Chondrocyte (in vitro differentiated cells): Measurements from ENCODE around the gene PSMD9. TPM values are rescaled to one million over a fixed set of nuclear protein-coding genes. Genes with fewer than 3 reads are reported as not detected.
"Not testable (repeated sequence)": the region's sequence is repeated elsewhere in the genome, so short reads cannot be mapped to it uniquely, and the experiment has no call there.

Experiments used
- DNase-seq: peaks from one replicate; pipeline ENCODE4 v3.0.0; 2021; ENCODE audit warnings: mixed read lengths, low spot score
- H3K27ac Mint-ChIP-seq: one replicate; pipeline ENCODE4 v1.8.0; 2021; ENCODE audit warnings: mild to moderate bottlenecking, moderate library complexity, mixed read lengths; ENCODE audit not compliant: unreplicated experiment
- H3K27me3 Mint-ChIP-seq: 2 replicates; pipeline ENCODE4 v1.8.0; 2021; ENCODE audit warnings: low read depth, mixed read lengths
- H3K36me3 Mint-ChIP-seq: 2 replicates; pipeline ENCODE4 v1.8.0; 2021; ENCODE audit warnings: low read depth, mixed read lengths
- H3K4me1 Mint-ChIP-seq: 2 replicates; pipeline ENCODE4 v1.8.0; 2021; ENCODE audit warnings: low read depth, mild to moderate bottlenecking, mixed read lengths
- H3K4me3 Mint-ChIP-seq: one replicate; pipeline ENCODE4 v1.8.0; 2021; ENCODE audit warnings: mild to moderate bottlenecking, moderate library complexity, mixed read lengths; ENCODE audit not compliant: unreplicated experiment
- H3K9me3 Mint-ChIP-seq: 2 replicates; pipeline ENCODE4 v1.8.0; 2021; ENCODE audit warnings: low read depth, mixed read lengths
- total RNA-seq: library from RNA; stranded (reverse); gene quantifications from 3 replicates; pipeline ENCODE4 v1.2.1, GENCODE V29; 2021
- TF ChIP-seq, protein P1 (sequence below): fragments of 200-600 bp; sonication (generic); IDR thresholded peaks from 2 replicates; pipeline ENCODE4 v1.5.0; 2021; ENCODE audit warnings: antibody characterized with exemption, mild to moderate bottlenecking, moderate library complexity

Gene PSMD9
- total RNA-seq, 1 donor from 2014 or later, result 53.5 TPM

GRCh38 chr12:121845701-121846100 is 42.9 kb upstream of the PSMD9 start:
- Mint-ChIP-seq H3K27ac (no peak overlapping the region), H3K4me3 (no peak overlapping the region), H3K36me3 (no peaks in the 10 kb centered on the region), H3K27me3 (no peaks in the 10 kb centered on the region), H3K9me3 (no peaks in the 10 kb centered on the region), H3K4me1 (no peaks in the 10 kb centered on the region)
- no peak for DNase-seq
- TF ChIP-seq, protein P1, sequence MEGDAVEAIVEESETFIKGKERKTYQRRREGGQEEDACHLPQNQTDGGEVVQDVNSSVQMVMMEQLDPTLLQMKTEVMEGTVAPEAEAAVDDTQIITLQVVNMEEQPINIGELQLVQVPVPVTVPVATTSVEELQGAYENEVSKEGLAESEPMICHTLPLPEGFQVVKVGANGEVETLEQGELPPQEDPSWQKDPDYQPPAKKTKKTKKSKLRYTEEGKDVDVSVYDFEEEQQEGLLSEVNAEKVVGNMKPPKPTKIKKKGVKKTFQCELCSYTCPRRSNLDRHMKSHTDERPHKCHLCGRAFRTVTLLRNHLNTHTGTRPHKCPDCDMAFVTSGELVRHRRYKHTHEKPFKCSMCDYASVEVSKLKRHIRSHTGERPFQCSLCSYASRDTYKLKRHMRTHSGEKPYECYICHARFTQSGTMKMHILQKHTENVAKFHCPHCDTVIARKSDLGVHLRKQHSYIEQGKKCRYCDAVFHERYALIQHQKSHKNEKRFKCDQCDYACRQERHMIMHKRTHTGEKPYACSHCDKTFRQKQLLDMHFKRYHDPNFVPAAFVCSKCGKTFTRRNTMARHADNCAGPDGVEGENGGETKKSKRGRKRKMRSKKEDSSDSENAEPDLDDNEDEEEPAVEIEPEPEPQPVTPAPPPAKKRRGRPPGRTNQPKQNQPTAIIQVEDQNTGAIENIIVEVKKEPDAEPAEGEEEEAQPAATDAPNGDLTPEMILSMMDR, result no peak

DNA sequence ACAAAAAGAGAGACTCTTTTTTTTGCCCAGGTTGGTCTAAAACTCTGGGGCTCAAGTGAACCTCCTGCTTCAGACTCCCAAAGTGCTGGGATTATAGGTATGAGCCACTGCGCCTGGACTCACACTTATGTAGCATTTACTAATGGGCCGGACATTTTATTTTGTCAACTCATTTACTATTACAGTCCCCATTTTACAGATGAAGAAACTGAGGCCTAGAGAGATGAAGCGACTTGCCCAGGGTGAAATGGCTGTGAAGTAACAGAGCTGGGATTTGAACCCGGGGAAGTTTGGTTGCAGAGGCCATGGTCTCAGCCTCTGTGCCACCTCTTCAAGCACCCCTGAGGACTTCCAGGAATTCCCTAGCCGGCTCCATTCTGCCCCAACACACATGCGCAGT is 39.4 kb upstream of the PSMD9 start:
- DNase-seq, result no peak
- H3K27me3 Mint-ChIP-seq, result no peaks in the 10 kb centered on the region
- no peaks in the 10 kb centered on the region for H3K4me1 Mint-ChIP-seq
- no peak overlapping the region for H3K27ac Mint-ChIP-seq
- no peak overlapping the region for H3K4me3 Mint-ChIP-seq
- H3K9me3 Mint-ChIP-seq, result no peaks in the 10 kb centered on the region
- no peaks in the 10 kb centered on the region for H3K36me3 Mint-ChIP-seq
- TF ChIP-seq, protein P1, result no peak

GRCh38 chr12:121849665-121850064 is 38.9 kb upstream of the PSMD9 start:
- H3K27me3 Mint-ChIP-seq, result no peaks in the 10 kb centered on the region
- TF ChIP-seq, protein P1, result no peak
- H3K4me3 Mint-ChIP-seq, result no peak overlapping the region

GRCh38 chr12:121852392-121852791 is 36.2 kb upstream of the PSMD9 start:
- not testable (repeated sequence) for DNase-seq, H3K4me3 Mint-ChIP-seq, H3K4me1 Mint-ChIP-seq, H3K27ac Mint-ChIP-seq, H3K36me3 Mint-ChIP-seq, H3K9me3 Mint-ChIP-seq, H3K27me3 Mint-ChIP-seq

More at GRCh38 chr12:121849665-121850064, 38.9 kb upstream of the PSMD9 start:
- H3K36me3 Mint-ChIP-seq, result no peaks in the 10 kb centered on the region
- no peaks in the 10 kb centered on the region for H3K9me3 Mint-ChIP-seq
- no peak for DNase-seq
- H3K4me1 Mint-ChIP-seq, result no peaks in the 10 kb centered on the region
- H3K27ac Mint-ChIP-seq, result no peak overlapping the region

GRCh38 chr12:121857322-121858246 is 31.0 kb upstream of the PSMD9 start:
- TF ChIP-seq, protein P1, result no peak
- Mint-ChIP-seq H3K27ac (no peak overlapping the region), H3K4me3 (no peak overlapping the region), H3K4me1 (peaks cover 19% of the 10 kb centered on the region), H3K27me3 (no peaks in the 10 kb centered on the region), H3K9me3 (no peaks in the 10 kb centered on the region), H3K36me3 (no peaks in the 10 kb centered on the region)
- no peak for DNase-seq

GRCh38 chr12:121858318-121858661 is 30.3 kb upstream of the PSMD9 start:
- no peak overlapping the region for H3K4me3 Mint-ChIP-seq
- TF ChIP-seq, protein P1, result no peak

More at GRCh38 chr12:121858318-121858661, 30.3 kb upstream of the PSMD9 start:
- DNase-seq, result no peak
- H3K36me3 Mint-ChIP-seq, result no peaks in the 10 kb centered on the region
- no peaks in the 10 kb centered on the region for H3K9me3 Mint-ChIP-seq
- no peak overlapping the region for H3K27ac Mint-ChIP-seq
- H3K4me1 Mint-ChIP-seq, result peaks cover 22% of the 10 kb centered on the region
- H3K27me3 Mint-ChIP-seq, result no peaks in the 10 kb centered on the region
